Neural cell (in vitro differentiated cells): ENCODE data around the gene ANKRD30B. TPM values are rescaled to one million over a fixed set of nuclear protein-coding genes. Genes with fewer than 3 reads are reported as not detected.
"Not testable (repeated sequence)": the region's sequence is repeated elsewhere in the genome, so short reads cannot be mapped to it uniquely, and the experiment has no call there.

Experiments
- H2AFZ ChIP-seq: fragments of 200-600, 300-800 bp; sonication (generic), shearing (Covaris generic); 2 replicates; pipeline ENCODE4 v1.6.0; 2014; ENCODE audit warnings: low read depth, mild to moderate bottlenecking, antibody characterized with exemption, low read length, moderate library complexity
- H3F3A ChIP-seq: fragments of 200-600 bp; shearing (Covaris generic); 2 replicates; pipeline ENCODE4 v1.6.1; 2016; ENCODE audit warnings: mild to moderate bottlenecking, moderate library complexity, mixed read lengths, antibody characterized with exemption, low read length; ENCODE audit not compliant: insufficient read depth, poor library complexity, severe bottlenecking
- H3K27ac ChIP-seq: fragments of 200-600, 300-800 bp; sonication (generic), shearing (Covaris generic); 2 replicates; pipeline ENCODE4 v1.5.1; 2014; ENCODE audit warnings: mild to moderate bottlenecking, low read length, moderate library complexity
- H3K27me3 ChIP-seq: fragments of 300-800, 200-600 bp; sonication (generic), shearing (Covaris generic); 2 replicates; pipeline ENCODE4 v1.6.0; 2014; ENCODE audit warnings: mild to moderate bottlenecking, low read depth, low read length, moderate library complexity; ENCODE audit not compliant: insufficient read depth
- H3K36me3 ChIP-seq: fragments of 300-800, 200-600 bp; sonication (generic), shearing (Covaris generic); 2 replicates; pipeline ENCODE4 v1.5.1; 2014; ENCODE audit warnings: mild to moderate bottlenecking, antibody characterized with exemption, low read length, moderate library complexity; ENCODE audit not compliant: insufficient read depth
- H3K4me2 ChIP-seq: fragments of 300-800, 200-600 bp; sonication (generic), shearing (Covaris generic); 2 replicates; pipeline ENCODE4 v1.6.0; 2014; ENCODE audit warnings: mild to moderate bottlenecking, low read length
- H3K4me3 ChIP-seq: fragments of 300-800, 200-600 bp; sonication (generic), shearing (Covaris generic); 2 replicates; pipeline ENCODE4 v1.5.1; 2014; ENCODE audit warnings: mild to moderate bottlenecking, low read length, moderate library complexity
- H3K79me2 ChIP-seq: fragments of 200-600 bp; shearing (Covaris generic); replicated peaks from 2 replicates; pipeline ENCODE4 v1.6.0; 2014; ENCODE audit warnings: mild to moderate bottlenecking, low read length, moderate library complexity; ENCODE audit not compliant: insufficient read depth
- H3K9ac ChIP-seq: fragments of 300-800, 200-600 bp; sonication (generic), shearing (Covaris generic); 2 replicates; pipeline ENCODE4 v1.6.1; 2016; ENCODE audit warnings: mild to moderate bottlenecking, low read length, mixed read lengths
- H3K9me2 ChIP-seq: fragments of 200-600 bp; shearing (Covaris generic); 2 replicates; pipeline ENCODE4 v1.6.1; 2016; ENCODE audit warnings: mild to moderate bottlenecking, low read length, mixed read lengths; ENCODE audit not compliant: insufficient read depth
- H3K9me3 ChIP-seq: fragments of 200-600, 300-800 bp; sonication (generic), shearing (Covaris generic); 2 replicates; pipeline ENCODE4 v1.6.1; 2016; ENCODE audit warnings: mild to moderate bottlenecking, mixed run types, low read length, moderate library complexity, mixed read lengths
- H4K20me1 ChIP-seq: fragments of 200-600 bp; shearing (Covaris generic); 2 replicates; pipeline ENCODE4 v1.6.1; 2016; ENCODE audit warnings: mild to moderate bottlenecking, mixed run types; ENCODE audit not compliant: insufficient read depth
- EP300 ChIP-seq: fragments of 450-650 bp; conservative IDR thresholded peaks from 2 replicates; pipeline ENCODE4 v1.6.1; 2014; ENCODE audit warnings: antibody characterized with exemption, mild to moderate bottlenecking, moderate library complexity; ENCODE audit not compliant: poor library complexity, severe bottlenecking
- MXI1 ChIP-seq: fragments of 450-650 bp; conservative IDR thresholded peaks from 2 replicates; pipeline ENCODE4 v1.6.1; 2014; ENCODE audit warnings: antibody characterized with exemption, mild to moderate bottlenecking; ENCODE audit not compliant: poor library complexity, severe bottlenecking
- POLR2AphosphoS5 ChIP-seq: IDR thresholded peaks from 2 replicates; pipeline ENCODE4 v1.6.1; 2012
- TAF1 ChIP-seq: IDR thresholded peaks from 2 replicates; pipeline ENCODE4 v1.6.1; 2012; ENCODE audit warnings: low read depth
- polyA plus RNA-seq: library from polyadenylated mRNA; depleted of rRNA; stranded (reverse); fragments of >200 nt; gene quantifications from 2 replicates; pipeline ENCODE4 v1.2.3, GENCODE V29; 2014
- TF ChIP-seq, protein P1 (sequence below): IDR thresholded peaks from 2 replicates; pipeline ENCODE4 v1.6.1; 2012; ENCODE audit warnings: borderline replicate concordance
- TF ChIP-seq, protein P2 (sequence below): fragments of 450-650 bp; IDR thresholded peaks from 2 replicates; pipeline ENCODE4 v1.5.1; 2014; ENCODE audit warnings: antibody characterized with exemption, mild to moderate bottlenecking, moderate library complexity; ENCODE audit not compliant: poor library complexity, severe bottlenecking

ANKRD30B gene
- polyA plus RNA-seq, 1 donor from 2014 or later, result not detected

DNA sequence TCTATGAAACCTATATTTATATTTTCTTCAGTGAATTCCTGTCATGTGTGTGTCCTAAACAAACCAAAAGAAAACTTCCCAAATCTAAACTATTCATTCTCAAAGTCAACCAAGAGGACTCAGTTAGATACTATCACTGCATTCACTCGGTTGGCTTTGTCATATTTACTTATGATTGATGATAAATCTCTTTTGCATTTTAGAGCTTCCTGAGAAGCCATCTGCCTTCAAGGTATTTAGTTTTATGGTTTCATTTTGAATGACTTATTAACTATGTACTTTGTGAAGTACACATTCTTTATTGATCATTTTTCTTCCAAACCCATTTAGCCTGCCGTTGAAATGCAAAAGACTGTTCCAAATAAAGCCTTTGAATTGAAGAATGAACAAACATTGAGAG, 36.2 kb downstream of the ANKRD30B start:
- H3K79me2 ChIP-seq, result no peaks in the 10 kb centered on the region
- no peak for TF ChIP-seq TAF1
- TF ChIP-seq EP300, result no peak
- no peak for TF ChIP-seq MXI1
- TF ChIP-seq POLR2AphosphoS5, result no peak
- TF ChIP-seq, protein P1, sequence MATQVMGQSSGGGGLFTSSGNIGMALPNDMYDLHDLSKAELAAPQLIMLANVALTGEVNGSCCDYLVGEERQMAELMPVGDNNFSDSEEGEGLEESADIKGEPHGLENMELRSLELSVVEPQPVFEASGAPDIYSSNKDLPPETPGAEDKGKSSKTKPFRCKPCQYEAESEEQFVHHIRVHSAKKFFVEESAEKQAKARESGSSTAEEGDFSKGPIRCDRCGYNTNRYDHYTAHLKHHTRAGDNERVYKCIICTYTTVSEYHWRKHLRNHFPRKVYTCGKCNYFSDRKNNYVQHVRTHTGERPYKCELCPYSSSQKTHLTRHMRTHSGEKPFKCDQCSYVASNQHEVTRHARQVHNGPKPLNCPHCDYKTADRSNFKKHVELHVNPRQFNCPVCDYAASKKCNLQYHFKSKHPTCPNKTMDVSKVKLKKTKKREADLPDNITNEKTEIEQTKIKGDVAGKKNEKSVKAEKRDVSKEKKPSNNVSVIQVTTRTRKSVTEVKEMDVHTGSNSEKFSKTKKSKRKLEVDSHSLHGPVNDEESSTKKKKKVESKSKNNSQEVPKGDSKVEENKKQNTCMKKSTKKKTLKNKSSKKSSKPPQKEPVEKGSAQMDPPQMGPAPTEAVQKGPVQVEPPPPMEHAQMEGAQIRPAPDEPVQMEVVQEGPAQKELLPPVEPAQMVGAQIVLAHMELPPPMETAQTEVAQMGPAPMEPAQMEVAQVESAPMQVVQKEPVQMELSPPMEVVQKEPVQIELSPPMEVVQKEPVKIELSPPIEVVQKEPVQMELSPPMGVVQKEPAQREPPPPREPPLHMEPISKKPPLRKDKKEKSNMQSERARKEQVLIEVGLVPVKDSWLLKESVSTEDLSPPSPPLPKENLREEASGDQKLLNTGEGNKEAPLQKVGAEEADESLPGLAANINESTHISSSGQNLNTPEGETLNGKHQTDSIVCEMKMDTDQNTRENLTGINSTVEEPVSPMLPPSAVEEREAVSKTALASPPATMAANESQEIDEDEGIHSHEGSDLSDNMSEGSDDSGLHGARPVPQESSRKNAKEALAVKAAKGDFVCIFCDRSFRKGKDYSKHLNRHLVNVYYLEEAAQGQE, result no peak
- TF ChIP-seq, protein P2, sequence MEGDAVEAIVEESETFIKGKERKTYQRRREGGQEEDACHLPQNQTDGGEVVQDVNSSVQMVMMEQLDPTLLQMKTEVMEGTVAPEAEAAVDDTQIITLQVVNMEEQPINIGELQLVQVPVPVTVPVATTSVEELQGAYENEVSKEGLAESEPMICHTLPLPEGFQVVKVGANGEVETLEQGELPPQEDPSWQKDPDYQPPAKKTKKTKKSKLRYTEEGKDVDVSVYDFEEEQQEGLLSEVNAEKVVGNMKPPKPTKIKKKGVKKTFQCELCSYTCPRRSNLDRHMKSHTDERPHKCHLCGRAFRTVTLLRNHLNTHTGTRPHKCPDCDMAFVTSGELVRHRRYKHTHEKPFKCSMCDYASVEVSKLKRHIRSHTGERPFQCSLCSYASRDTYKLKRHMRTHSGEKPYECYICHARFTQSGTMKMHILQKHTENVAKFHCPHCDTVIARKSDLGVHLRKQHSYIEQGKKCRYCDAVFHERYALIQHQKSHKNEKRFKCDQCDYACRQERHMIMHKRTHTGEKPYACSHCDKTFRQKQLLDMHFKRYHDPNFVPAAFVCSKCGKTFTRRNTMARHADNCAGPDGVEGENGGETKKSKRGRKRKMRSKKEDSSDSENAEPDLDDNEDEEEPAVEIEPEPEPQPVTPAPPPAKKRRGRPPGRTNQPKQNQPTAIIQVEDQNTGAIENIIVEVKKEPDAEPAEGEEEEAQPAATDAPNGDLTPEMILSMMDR, result no peak
- H3K4me2 ChIP-seq, result no peak overlapping the region
- H3F3A ChIP-seq, result no peaks in the 10 kb centered on the region
- H2AFZ ChIP-seq, result no peak overlapping the region
- no peaks in the 10 kb centered on the region for H3K27me3 ChIP-seq
- no peak overlapping the region for H3K9ac ChIP-seq
- H3K4me3 ChIP-seq, result no peak overlapping the region
- H4K20me1 ChIP-seq, result no peaks in the 10 kb centered on the region
- no peaks in the 10 kb centered on the region for H3K9me2 ChIP-seq
- no peaks in the 10 kb centered on the region for H3K9me3 ChIP-seq
- H3K36me3 ChIP-seq, result no peaks in the 10 kb centered on the region
- no peak overlapping the region for H3K27ac ChIP-seq

DNA sequence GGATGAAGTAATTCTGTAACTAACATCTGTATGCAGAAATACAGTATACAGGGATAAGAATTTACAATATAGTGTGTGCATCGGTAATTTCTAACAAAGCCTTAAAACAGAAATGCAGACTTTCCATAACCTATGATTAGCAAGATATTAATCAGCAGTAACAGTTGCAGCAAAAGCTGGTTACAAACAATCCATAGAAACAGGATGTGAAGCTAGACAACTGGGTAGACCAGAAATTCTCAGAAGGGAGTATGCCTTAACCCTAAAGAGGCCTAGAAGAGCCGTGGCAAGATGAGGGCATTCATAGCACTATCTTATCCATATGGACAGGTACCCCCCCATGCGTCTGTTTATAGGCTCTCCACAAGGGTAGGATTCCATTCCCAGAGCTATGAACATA, 48.9 kb downstream of the ANKRD30B start:
- not testable (repeated sequence) for H4K20me1 ChIP-seq, H3K4me3 ChIP-seq

DNA sequence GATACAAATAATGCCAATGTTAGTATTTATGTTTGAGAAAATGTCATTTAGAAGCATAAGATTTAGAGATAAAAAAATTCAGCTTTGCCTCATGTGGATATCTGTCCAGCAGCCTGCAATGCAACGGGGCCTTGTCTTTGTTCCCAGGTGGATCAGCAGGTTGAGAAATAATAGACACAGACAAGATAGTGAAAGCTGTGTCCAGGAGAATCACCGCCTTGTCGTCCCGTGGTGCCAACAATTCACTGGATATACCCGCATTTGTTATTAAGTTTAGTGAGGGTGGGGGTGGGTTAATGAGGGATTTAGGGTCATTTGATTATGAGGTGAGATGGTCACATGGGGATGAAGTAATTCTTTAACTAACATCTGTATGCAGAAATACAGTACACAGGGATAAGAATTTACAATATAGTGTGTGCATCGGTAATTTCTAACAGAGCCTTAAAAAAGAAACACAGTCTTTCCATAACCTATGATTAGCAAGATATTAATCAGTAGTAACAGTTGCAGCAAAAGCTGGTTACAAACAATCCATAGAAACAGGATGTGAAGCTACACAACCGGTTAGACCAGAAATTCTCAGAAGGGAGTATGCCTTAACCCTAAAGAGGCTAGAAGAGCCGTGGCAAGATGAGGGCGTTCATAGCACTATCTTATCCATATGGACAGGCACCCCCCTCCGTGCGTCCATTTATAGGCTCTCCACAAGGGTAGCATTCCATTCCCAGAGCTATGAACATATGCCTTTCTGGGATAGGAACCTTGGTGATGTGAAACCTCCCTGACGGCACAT, 50.2 kb downstream of the ANKRD30B start:
- not testable (repeated sequence) for H3K79me2 ChIP-seq, H2AFZ ChIP-seq, H3K4me2 ChIP-seq, H4K20me1 ChIP-seq, H3K27ac ChIP-seq, H3K9me3 ChIP-seq, H3K36me3 ChIP-seq, H3K9ac ChIP-seq, H3K4me3 ChIP-seq, H3K9me2 ChIP-seq, H3K27me3 ChIP-seq, H3F3A ChIP-seq

More for the DNA sequence above, 48.9 kb downstream of the ANKRD30B start:
- H3K9me2 ChIP-seq, H3K79me2 ChIP-seq, H3K36me3 ChIP-seq, H3K9me3 ChIP-seq, H3K27ac ChIP-seq, H3K9ac ChIP-seq, H2AFZ ChIP-seq, H3K27me3 ChIP-seq, H3F3A ChIP-seq, H3K4me2 ChIP-seq: not testable (repeated sequence)

DNA sequence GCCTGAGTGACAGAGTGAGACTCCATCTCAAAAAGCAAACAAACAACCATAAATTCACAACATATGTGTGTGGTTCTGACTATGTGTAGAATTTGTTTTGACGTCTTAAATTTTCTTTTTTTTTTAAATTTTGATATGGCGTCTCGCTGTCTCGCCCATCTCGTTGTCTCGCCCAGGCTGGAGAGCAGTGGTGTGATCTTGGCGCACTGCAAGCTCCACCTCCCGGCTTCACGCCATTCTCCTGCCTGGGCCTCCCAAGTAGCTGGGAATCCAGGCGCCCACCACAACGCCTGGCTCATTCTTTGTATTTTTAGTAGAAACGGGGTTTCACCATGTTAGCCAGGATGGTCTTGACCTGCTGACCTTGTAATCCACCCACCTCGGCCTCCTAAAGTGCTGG, 63.1 kb downstream of the ANKRD30B start:
- H3F3A ChIP-seq, H3K9me3 ChIP-seq, H3K27ac ChIP-seq, H2AFZ ChIP-seq, H3K36me3 ChIP-seq, H3K9ac ChIP-seq, H3K4me2 ChIP-seq, H4K20me1 ChIP-seq, H3K4me3 ChIP-seq, H3K27me3 ChIP-seq, H3K9me2 ChIP-seq, H3K79me2 ChIP-seq: not testable (repeated sequence)

DNA sequence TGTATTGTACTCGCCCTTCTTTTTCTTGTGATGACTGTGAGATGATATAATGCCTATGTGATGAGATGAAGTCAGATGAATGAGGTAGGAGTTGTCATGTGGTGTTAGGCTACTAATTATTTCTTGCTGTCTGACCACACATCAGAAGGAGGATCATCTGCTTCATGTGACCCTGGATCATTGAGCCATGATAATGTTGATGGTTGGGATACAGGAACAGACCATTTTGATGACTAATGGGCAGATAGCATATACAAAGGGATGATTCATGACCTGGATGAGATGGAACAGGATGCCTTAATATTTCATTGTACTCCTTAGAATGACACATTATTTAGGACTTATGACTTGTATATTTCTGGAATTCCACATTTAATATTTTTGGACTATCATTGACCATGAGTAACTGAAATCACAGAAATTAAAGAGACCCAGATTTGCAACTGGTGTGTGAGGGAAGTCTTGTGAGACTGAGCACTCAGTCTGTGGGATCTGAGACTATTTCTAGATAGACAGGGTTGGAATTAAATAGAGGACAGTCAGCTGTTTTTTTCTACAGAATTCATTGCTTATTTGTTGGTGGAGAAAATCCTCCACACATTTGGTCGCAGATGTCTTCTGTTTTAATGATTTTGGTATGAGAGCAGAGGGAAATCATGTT, 79.1 kb downstream of the ANKRD30B start:
- not testable (repeated sequence) for H3K9me2 ChIP-seq, H4K20me1 ChIP-seq, H3K27me3 ChIP-seq, H3K36me3 ChIP-seq, H3K4me3 ChIP-seq, H3K79me2 ChIP-seq, H3K4me2 ChIP-seq, H3K9ac ChIP-seq, H3F3A ChIP-seq, H3K27ac ChIP-seq, H3K9me3 ChIP-seq, H2AFZ ChIP-seq
